SK-N-SH treated with all-trans-retinoic acid at 6 μM for 48 hours (cell line): Measurements from ENCODE around the gene CCL11.

Experiments
- ATAC-seq: fragments of 200-7000 bp; cut with Tn5 transposase; 3 replicates; pipeline ENCODE4 v1.9.1; 2020; ENCODE audit warnings: mild to moderate bottlenecking, moderate library complexity
- ARNTL ChIP-seq: fragments of 450-650 bp; formaldehyde crosslinking; IDR thresholded peaks from 2 replicates; pipeline ENCODE4 v1.5.0; 2020; ENCODE audit warnings: low read depth, mild to moderate bottlenecking, moderate library complexity, borderline replicate concordance
- CREB5 ChIP-seq: fragments of 250-450 bp; sonication (Bioruptor Pico); IDR thresholded peaks from 2 replicates; pipeline ENCODE4 v1.5.1; 2020; ENCODE audit warnings: low read depth, mild to moderate bottlenecking, moderate library complexity
- CSRNP3 ChIP-seq: fragments of 250-450 bp; sonication (Bioruptor Pico); IDR thresholded peaks from 2 replicates; pipeline ENCODE4 v1.5.1; 2021; ENCODE audit warnings: mild to moderate bottlenecking, moderate library complexity
- ESRRG ChIP-seq: fragments of 250-450 bp; sonication (Bioruptor Pico); IDR thresholded peaks from 2 replicates; pipeline ENCODE4 v1.6.1; 2021; ENCODE audit warnings: mild to moderate bottlenecking
- GLIS3 ChIP-seq: fragments of 250-450 bp; sonication (Bioruptor Pico); IDR thresholded peaks from 2 replicates; pipeline ENCODE4 v1.5.0; 2020; ENCODE audit warnings: mild to moderate bottlenecking, moderate library complexity
- ISL1 ChIP-seq: fragments of 250-450 bp; sonication (Bioruptor Pico); IDR thresholded peaks from 2 replicates; pipeline ENCODE4 v2.1.2; 2022; ENCODE audit warnings: mild to moderate bottlenecking, moderate library complexity
- OSR1 ChIP-seq: fragments of 250-450 bp; sonication (Bioruptor Pico); IDR thresholded peaks from 2 replicates; pipeline ENCODE4 v1.8.0; 2022; ENCODE audit warnings: moderate library complexity, mild to moderate bottlenecking, inconsistent platforms
- PATZ1 ChIP-seq: fragments of 250-450 bp; sonication (Bioruptor Pico); IDR thresholded peaks from 2 replicates; pipeline ENCODE4 v1.8.0; 2020; ENCODE audit warnings: mild to moderate bottlenecking, moderate library complexity, borderline replicate concordance
- POU6F1 ChIP-seq: fragments of 250-450 bp; sonication (Bioruptor Pico); IDR thresholded peaks from 2 replicates; pipeline ENCODE4 v1.8.0; 2021; ENCODE audit warnings: low read depth, mild to moderate bottlenecking, moderate library complexity, borderline replicate concordance
- PPARA ChIP-seq: fragments of 250-450 bp; sonication (Bioruptor Pico); IDR thresholded peaks from 2 replicates; pipeline ENCODE4 v1.5.0; 2020; ENCODE audit warnings: mild to moderate bottlenecking, borderline replicate concordance
- RARB ChIP-seq: fragments of 250-450 bp; sonication (Bioruptor Pico); IDR thresholded peaks from 2 replicates; pipeline ENCODE4 v1.8.0; 2021; ENCODE audit warnings: mild to moderate bottlenecking, moderate library complexity
- TCF4 ChIP-seq: fragments of 250-450 bp; sonication (Bioruptor Pico); IDR thresholded peaks from 2 replicates; pipeline ENCODE4 v1.8.0; 2021; ENCODE audit warnings: mild to moderate bottlenecking, moderate library complexity, borderline replicate concordance
- TOX ChIP-seq: fragments of 250-450 bp; sonication (Bioruptor Pico); IDR thresholded peaks from 2 replicates; pipeline ENCODE4 v1.8.0; 2021; ENCODE audit warnings: mild to moderate bottlenecking, moderate library complexity, borderline replicate concordance
- TSHZ2 ChIP-seq: fragments of 250-450 bp; sonication (Bioruptor Pico); IDR thresholded peaks from 2 replicates; pipeline ENCODE4 v1.5.0; 2020; ENCODE audit warnings: mild to moderate bottlenecking, moderate library complexity
- ZC3H10 ChIP-seq: fragments of 250-450 bp; sonication (Bioruptor Pico); IDR thresholded peaks from 2 replicates; pipeline ENCODE4 v1.5.1; 2021; ENCODE audit warnings: mild to moderate bottlenecking, moderate library complexity
- ZFP30 ChIP-seq: fragments of 450-650 bp; formaldehyde crosslinking; IDR thresholded peaks from 2 replicates; pipeline ENCODE4 v1.5.0; 2022; ENCODE audit warnings: mild to moderate bottlenecking, moderate library complexity
- ZNF565 ChIP-seq: fragments of 450-650 bp; formaldehyde crosslinking; conservative IDR thresholded peaks from 2 replicates; pipeline ENCODE4 v1.5.0; 2020; ENCODE audit warnings: low read depth, mild to moderate bottlenecking, moderate library complexity
- ZNF70 ChIP-seq: fragments of 450-650 bp; formaldehyde crosslinking; IDR thresholded peaks from 2 replicates; pipeline ENCODE4 v1.5.0; 2020; ENCODE audit warnings: mild to moderate bottlenecking, moderate library complexity
- ZNF8 ChIP-seq: fragments of 450-650 bp; formaldehyde crosslinking; IDR thresholded peaks from 2 replicates; pipeline ENCODE4 v1.5.0; 2020; ENCODE audit warnings: mild to moderate bottlenecking, moderate library complexity

Gene CCL11

GRCh38 chr17:34257986-34258326, 27.6 kb upstream of the CCL11 start:
- ATAC-seq: no peak
- TF ChIP-seq ZC3H10 (no peak), RARB (no peak), ISL1 (CRISPR knock-in tag) (no peak), ESRRG (CRISPR knock-in tag) (no peak), TOX (no peak), POU6F1 (CRISPR knock-in tag) (no peak), ZNF8 (CRISPR knock-in tag) (no peak), TCF4 (CRISPR knock-in tag) (no peak), CREB5 (CRISPR knock-in tag) (no peak), ZFP30 (CRISPR knock-in tag) (no peak)

- ATAC-seq: no peak
- no peak for TF ChIP-seq TSHZ2 (CRISPR knock-in tag)
- TF ChIP-seq PPARA (CRISPR knock-in tag): no peak
- TF ChIP-seq TOX: no peak
- TF ChIP-seq ZFP30 (CRISPR knock-in tag): no peak
- TF ChIP-seq RARB: no peak
- TF ChIP-seq CSRNP3 (CRISPR knock-in tag): no peak
- TF ChIP-seq ISL1 (CRISPR knock-in tag): no peak
- TF ChIP-seq ARNTL (CRISPR knock-in tag): no peak
- no peak for TF ChIP-seq ZNF70
- TF ChIP-seq ZNF565 (CRISPR knock-in tag): no peak
- no peak for TF ChIP-seq ZC3H10
Observed at GRCh38 chr17:34259146-34259545, 26.4 kb upstream of the CCL11 start.

GRCh38 chr17:34260861-34261260, 24.7 kb upstream of the CCL11 start:
- no peak for TF ChIP-seq PPARA (CRISPR knock-in tag)
- TF ChIP-seq ESRRG (CRISPR knock-in tag): no peak
- TF ChIP-seq ARNTL (CRISPR knock-in tag): no peak
- no peak for TF ChIP-seq TCF4 (CRISPR knock-in tag)
- TF ChIP-seq ZNF70: no peak
- no peak for TF ChIP-seq ZC3H10
- no peak for TF ChIP-seq POU6F1 (CRISPR knock-in tag)
- no peak for TF ChIP-seq GLIS3 (CRISPR knock-in tag)
- TF ChIP-seq OSR1 (CRISPR knock-in tag): no peak
- TF ChIP-seq TOX: no peak
- TF ChIP-seq PATZ1 (CRISPR knock-in tag): no peak
- no peak for TF ChIP-seq TSHZ2 (CRISPR knock-in tag)
- no peak for TF ChIP-seq ZNF8 (CRISPR knock-in tag)
- TF ChIP-seq ZNF565 (CRISPR knock-in tag): no peak
- no peak for ATAC-seq
